GM12878 (cell line): ENCODE measurements around the gene PDPK1.
"Not testable (repeated sequence)": the region's sequence is repeated elsewhere in the genome, so short reads cannot be mapped to it uniquely, and the experiment has no call there.

Experiments used
- CTCF ChIP-seq, 3 experiments: IDR thresholded peaks in 2 of 3; conservative IDR thresholded peaks in 1 of 3; 2 replicates each; pipeline ENCODE4 v1.5.1; 2011; ENCODE audit warnings: low read depth in 3 of 3, low read length in 3 of 3, mild to moderate bottlenecking in 3 of 3, control low read depth in 2 of 3, moderate library complexity in 2 of 3, inconsistent platforms in 1 of 3, mixed read lengths in 1 of 3; ENCODE audit not compliant: control insufficient read depth in 2 of 3, insufficient read depth in 1 of 3; ENCODE audit errors: extremely low read depth in 1 of 3
- NRF1 ChIP-seq: conservative IDR thresholded peaks from 2 replicates; pipeline ENCODE4 v1.6.1; 2011; ENCODE audit warnings: mild to moderate bottlenecking, low read depth, low read length, improper control_type of control experiment
- PAX8 ChIP-seq: fragments of 450-650 bp; IDR thresholded peaks from 2 replicates; pipeline ENCODE4 v1.6.1; 2017; ENCODE audit warnings: mild to moderate bottlenecking, moderate library complexity

GRCh38 chr16:2639722-2640072 lies 101.9 kb downstream of the PDPK1 start:
- not testable (repeated sequence) for TF ChIP-seq PAX8; CTCF (IDR thresholded peaks at IDR 0.05 in 2 of 3, conservative IDR thresholded peaks at IDR 0.05 in 1 of 3; ENCODE audit: control insufficient read depth in 2 of 3, extremely low read depth in 1 of 3, insufficient read depth in 1 of 3, low read depth in 3 of 3, low read length in 3 of 3); NRF1
